ENCODE data around the gene LILRA1.

DNA sequence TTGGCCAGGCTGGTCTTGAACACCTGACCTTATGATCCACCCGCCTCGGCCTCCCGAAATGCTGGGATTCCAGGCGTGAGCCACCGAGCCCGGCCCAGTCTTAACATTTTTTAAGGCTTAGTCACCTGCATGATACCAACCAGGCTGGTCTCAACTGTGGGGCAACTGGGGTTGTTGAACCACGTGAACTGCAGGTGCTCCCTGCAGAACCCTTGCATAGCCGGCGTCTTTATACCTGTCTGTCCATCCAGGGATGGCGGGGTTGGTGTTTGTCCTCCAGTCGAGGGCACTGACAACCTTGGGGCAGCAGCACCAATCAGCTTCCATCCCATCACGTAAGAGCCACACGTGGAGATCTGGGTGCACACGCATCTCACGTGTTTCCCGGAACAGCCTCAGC, 44.6 kb upstream of the LILRA1 start:
- no peak for TF ChIP-seq CTCF (IDR thresholded peaks at IDR 0.05; ENCODE audit: insufficient read depth, low read length)
- no peak for TF ChIP-seq REST (IDR thresholded peaks at IDR 0.05; ENCODE audit: insufficient replicate concordance, low read depth)
- TF ChIP-seq POLR2AphosphoS5 (IDR thresholded peaks at IDR 0.05; ENCODE audit: low read depth) = no peak
- TF ChIP-seq GABPA (IDR thresholded peaks at IDR 0.05; ENCODE audit: low read depth) = no peak
- TF ChIP-seq SPI1 (IDR thresholded peaks at IDR 0.05; ENCODE audit: borderline replicate concordance, low read depth) = no peak

Measured in HL-60 (cell line).